ENCODE measurements around the gene SMYD3.

- TF ChIP-seq ZBTB4 (CRISPR knock-in tag; IDR thresholded peaks at IDR 0.05) (no peak), SP1 (IDR thresholded peaks at IDR 0.05; ENCODE audit: low read depth, low read length) (no peak)
Observed at GRCh38 chr1:246364415-246364941, 142.6 kb downstream of the SMYD3 start.
